Measurements from ENCODE around the gene EVI5L.

Gene EVI5L

GRCh38 chr19:7894612-7895309, 64.7 kb downstream of the EVI5L start:
- DNase-seq (ENCODE audit: low read depth in 2 of 2) = no peak

- no peak for DNase-seq (ENCODE audit: low read depth in 2 of 2)
Measured at GRCh38 chr19:7895565-7895964, 65.5 kb downstream of the EVI5L start.

- DNase-seq (ENCODE audit: low read depth in 2 of 2) = no peak
Measured at GRCh38 chr19:7897292-7897691, 67.3 kb downstream of the EVI5L start.

- no peak for DNase-seq (ENCODE audit: low read depth in 2 of 2)
Measured at GRCh38 chr19:7898967-7899366, 68.9 kb downstream of the EVI5L start.

GRCh38 chr19:7899751-7900378, 69.8 kb downstream of the EVI5L start:
- no peak for DNase-seq (ENCODE audit: low read depth in 2 of 2)

- DNase-seq (ENCODE audit: low read depth in 2 of 2) = no peak
Measured at GRCh38 chr19:7900401-7900870, 70.4 kb downstream of the EVI5L start.

- no peak for DNase-seq (ENCODE audit: low read depth in 2 of 2)
Measured at GRCh38 chr19:7900931-7901330, 70.9 kb downstream of the EVI5L start.

GRCh38 chr19:7901337-7901736, 71.3 kb downstream of the EVI5L start:
- DNase-seq (ENCODE audit: low read depth in 2 of 2) = no peak

GRCh38 chr19:7902796-7903243, 72.8 kb downstream of the EVI5L start:
- DNase-seq (ENCODE audit: low read depth in 2 of 2) = no peak

GRCh38 chr19:7903244-7904073, 73.4 kb downstream of the EVI5L start, which contains the start of gene MAP2K7:
Gene MAP2K7, plus strand, starts transcription at chr19:7903877. Its CDS starts 68 bp downstream, at chr19:7903945.
- peak; percentile 100 for DNase-seq (ENCODE audit: low read depth in 2 of 2)

GRCh38 chr19:7904074-7905020, 74.3 kb downstream of the EVI5L start:
- DNase-seq (ENCODE audit: low read depth in 2 of 2) = peak in 1 of 2 experiments; percentile 40

- DNase-seq (ENCODE audit: low read depth in 2 of 2) = no peak
Measured at GRCh38 chr19:7905268-7905667, 75.2 kb downstream of the EVI5L start.

GRCh38 chr19:7905859-7906258, 75.8 kb downstream of the EVI5L start:
- no peak for DNase-seq (ENCODE audit: low read depth in 2 of 2)

- DNase-seq (ENCODE audit: low read depth in 2 of 2) = no peak
Measured at GRCh38 chr19:7907122-7907521, 77.1 kb downstream of the EVI5L start.

GRCh38 chr19:7907544-7907943, 77.5 kb downstream of the EVI5L start:
- DNase-seq (ENCODE audit: low read depth in 2 of 2) = no peak

- DNase-seq (ENCODE audit: low read depth in 2 of 2) = no peak
Measured at GRCh38 chr19:7908078-7908699, 78.2 kb downstream of the EVI5L start.

GRCh38 chr19:7908742-7909461, 78.9 kb downstream of the EVI5L start:
- DNase-seq (ENCODE audit: low read depth in 2 of 2) = no peak

- DNase-seq (ENCODE audit: low read depth in 2 of 2) = no peak
Measured at GRCh38 chr19:7909471-7910067, 79.6 kb downstream of the EVI5L start.

- no peak for DNase-seq (ENCODE audit: low read depth in 2 of 2)
Measured at GRCh38 chr19:7910321-7911161, 80.5 kb downstream of the EVI5L start.

Data from stimulated activated CD4-positive, alpha-beta T cell treated with anti-CD3 and anti-CD28 coated beads, Interleukin-12 subunit alpha, Interleukin-12 subunit beta, amount 100 ng/mL, for 24 hours (primary cell).